GM18526 (cell line): ENCODE results near the gene PACSIN2.
A peak's percentile ranks its signal among the peaks of the same experiment; 100 is the strongest.

Source experiments
- POLR2A ChIP-seq: IDR thresholded peaks from 3 replicates; pipeline ENCODE4 v1.6.1; 2011; ENCODE audit not compliant: insufficient read length; ENCODE audit errors: extremely low read depth

Gene PACSIN2

GRCh38 chr22:42868751-42869251, 146.1 kb downstream of the PACSIN2 start:
- no peak for TF ChIP-seq POLR2A

DNA sequence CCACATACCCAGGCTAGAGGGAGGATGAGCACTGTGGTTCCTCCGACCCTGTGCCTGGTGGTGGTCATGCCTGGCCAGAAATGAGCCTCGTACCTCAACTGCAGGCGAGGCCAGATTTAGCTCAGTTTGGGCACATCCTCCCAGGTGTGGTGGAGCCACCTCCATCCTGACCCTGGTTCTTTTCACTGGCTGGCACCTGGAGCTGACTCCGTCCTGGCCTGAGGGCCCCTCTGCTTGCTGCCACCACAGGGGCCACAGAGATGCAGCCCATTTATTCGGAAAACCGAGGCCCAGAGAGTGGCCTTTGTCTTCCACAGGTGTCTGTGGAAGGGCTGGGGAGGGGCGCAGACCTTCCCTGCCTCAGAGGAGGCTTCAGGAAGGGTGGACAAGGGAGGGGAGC, 148.8 kb downstream of the PACSIN2 start:
- no peak for TF ChIP-seq POLR2A

DNA sequence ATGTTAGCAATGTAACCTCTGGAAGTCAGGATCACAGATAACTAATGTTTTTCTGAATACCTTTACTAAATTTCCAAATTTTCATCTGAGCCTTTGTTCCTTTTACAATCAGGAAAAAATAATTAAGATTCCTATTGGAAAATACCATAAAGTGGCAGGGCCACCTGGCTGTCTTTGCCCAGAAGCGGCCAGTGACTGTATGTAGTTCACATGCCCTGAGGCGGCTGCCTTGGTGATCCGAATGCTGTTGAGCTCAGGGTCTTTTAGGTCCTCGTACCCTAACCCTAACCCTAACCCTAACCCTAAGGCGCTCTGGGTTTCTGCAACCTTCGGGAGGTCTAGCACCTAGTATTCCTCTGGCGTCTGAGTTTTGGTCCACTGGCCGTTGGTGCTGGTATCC, 149.4 kb downstream of the PACSIN2 start:
- no peak for TF ChIP-seq POLR2A

DNA sequence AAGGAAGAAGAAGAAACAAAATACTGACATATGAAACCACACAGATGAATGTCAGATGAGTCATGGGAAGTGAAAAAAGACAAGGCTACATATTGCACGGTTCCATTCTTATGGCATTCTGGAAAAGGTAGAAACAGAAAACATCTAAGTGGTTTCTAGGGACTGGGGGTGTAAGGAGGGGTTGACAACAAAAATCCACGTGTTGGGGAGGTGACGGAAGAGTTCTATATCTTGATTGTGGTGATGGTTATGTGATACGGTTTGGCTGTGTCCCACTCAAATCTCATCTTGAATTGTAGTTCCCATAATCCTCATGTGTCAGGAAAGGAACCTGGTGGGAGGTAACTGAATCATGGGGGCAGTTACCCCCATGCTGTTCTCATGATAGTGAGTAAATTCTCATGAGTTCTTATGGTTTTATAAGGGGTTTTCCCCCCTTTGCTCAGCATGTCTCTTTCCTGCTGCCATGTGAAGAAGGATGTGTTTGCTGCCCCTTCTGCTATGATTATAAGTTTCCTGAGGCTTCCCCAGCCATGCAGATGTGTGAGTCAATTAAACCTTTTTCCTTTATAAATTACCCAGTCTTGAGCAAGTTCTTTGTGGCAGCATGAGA, 151.5 kb downstream of the PACSIN2 start:
- TF ChIP-seq POLR2A = no peak

DNA sequence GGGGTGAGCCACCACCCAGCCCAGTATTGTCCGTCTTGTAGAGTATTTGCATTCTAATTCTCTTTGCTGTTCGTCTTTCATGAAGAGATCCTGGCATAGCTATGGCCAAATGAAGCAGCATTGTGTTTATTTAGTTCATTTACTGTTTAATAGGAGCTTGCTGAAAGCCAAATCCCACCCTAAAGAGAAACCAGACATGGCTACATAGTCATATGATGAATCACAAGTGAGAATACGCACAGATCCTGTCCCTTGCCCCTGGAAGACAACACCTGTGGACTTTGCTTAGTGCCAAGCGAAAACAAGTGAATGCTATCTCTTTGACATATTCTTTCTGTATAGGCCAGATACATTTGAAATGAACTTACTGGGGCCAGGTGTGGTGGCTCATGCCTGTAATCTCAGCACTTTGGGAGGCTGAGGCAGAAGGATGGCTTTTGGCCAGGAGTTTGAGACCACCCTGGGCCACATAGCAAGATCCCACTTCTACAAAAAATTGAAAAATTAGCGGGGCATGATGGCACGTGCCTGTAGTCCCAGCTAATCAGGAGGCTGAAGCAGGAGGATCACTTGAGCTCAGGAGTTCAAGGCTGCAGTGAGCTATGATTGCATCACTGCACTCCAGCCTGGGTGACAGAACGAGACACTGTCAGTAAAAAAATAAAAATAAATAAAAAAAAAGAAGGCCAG, 152.8 kb downstream of the PACSIN2 start:
- TF ChIP-seq POLR2A = no peak

- no peak for TF ChIP-seq POLR2A
Measured at GRCh38 chr22:42860968-42861367, 154.0 kb downstream of the PACSIN2 start.

- TF ChIP-seq POLR2A = no peak
Measured at GRCh38 chr22:42857845-42858481, 157.0 kb downstream of the PACSIN2 start.

GRCh38 chr22:42856865-42857704, 157.9 kb downstream of the PACSIN2 start, which contains the start of gene ARFGAP3:
Gene ARFGAP3 (minus strand): TSS chr22:42857273. CDS start chr22:42857182, 91 bp downstream.
- peak; percentile 77 for TF ChIP-seq POLR2A

GRCh38 chr22:42856179-42856864, 158.6 kb downstream of the PACSIN2 start:
- TF ChIP-seq POLR2A = no peak

DNA sequence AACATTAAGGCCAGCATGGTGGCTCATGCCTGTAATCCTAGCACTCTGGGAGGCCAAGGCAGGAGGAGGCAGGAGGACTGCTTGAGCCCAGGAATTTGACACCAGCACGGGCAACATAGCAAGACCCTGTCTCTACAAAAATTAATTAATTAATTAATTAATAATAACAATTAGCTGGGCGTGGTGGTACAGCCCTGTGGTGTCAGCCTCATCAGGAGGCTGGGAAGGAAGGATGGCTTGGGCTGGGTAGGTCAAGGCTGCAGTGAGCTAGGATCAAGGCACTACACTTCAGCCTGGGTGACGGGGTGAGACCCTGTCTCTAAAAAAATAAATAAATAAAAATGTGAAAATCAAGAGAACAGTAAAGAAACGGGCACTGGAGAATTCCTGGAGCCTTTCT, 159.2 kb downstream of the PACSIN2 start:
- no peak for TF ChIP-seq POLR2A

DNA sequence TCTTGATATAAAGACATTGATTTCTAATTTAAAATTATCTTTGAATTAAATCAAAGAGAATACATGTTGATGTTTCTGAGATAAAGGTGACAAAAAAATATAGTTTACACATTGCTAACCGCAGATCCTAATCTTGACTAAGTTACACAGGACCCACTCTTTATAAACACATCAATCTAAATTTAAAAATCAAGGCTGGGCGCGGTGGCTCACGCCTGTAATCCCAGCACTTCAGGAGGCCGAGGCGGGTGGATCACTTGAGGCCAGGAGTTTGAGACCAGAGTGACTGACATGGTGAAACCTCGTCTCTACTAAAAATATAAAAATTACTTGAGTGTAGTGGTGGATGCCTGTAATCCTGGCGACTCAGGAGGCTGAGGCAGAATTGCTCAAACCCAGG, 159.7 kb downstream of the PACSIN2 start:
- no peak for TF ChIP-seq POLR2A

GRCh38 chr22:42848941-42849550, 165.9 kb downstream of the PACSIN2 start:
- TF ChIP-seq POLR2A = no peak

- TF ChIP-seq POLR2A = no peak
Measured at GRCh38 chr22:42847110-42847509, 167.8 kb downstream of the PACSIN2 start.

- TF ChIP-seq POLR2A = no peak
Measured at GRCh38 chr22:42844756-42845155, 170.2 kb downstream of the PACSIN2 start.
